GM12878 (cell line): ENCODE measurements around the gene ELOF1. TPM values are rescaled to one million over a fixed set of nuclear protein-coding genes. Genes with fewer than 3 reads are reported as not detected.
A peak's percentile ranks its signal among the peaks of the same experiment; 100 is the strongest.
"Not testable (repeated sequence)": the region's sequence is repeated elsewhere in the genome, so short reads cannot be mapped to it uniquely, and the experiment has no call there.

Source experiments
- ATAC-seq: fragments of 200-7000 bp; cut with Tn5 transposase; 3 replicates; pipeline ENCODE4 v1.9.1; 2020; ENCODE audit warnings: mild to moderate bottlenecking, moderate library complexity
- BruUV-seq: library from RNA; stranded (reverse); fragments of 400-500 nt; replicated peaks from 2 replicates; lab custom pipeline; 2021; lab: Mats Ljungman, UMichigan
- CTCF ChIA-PET: fragments of 300-600 bp; sonication (Branson Sonifier 250); formaldehyde crosslinking; extraction: SDS; loops from one replicate; lab custom pipeline; 2021; ENCODE audit warnings: inconsistent platforms; lab: Yijun Ruan, JAX
- POLR2A ChIA-PET: fragments of 350-600 bp; formaldehyde crosslinking; extraction: SDS; loops from one replicate; lab custom pipeline; 2021; ENCODE audit warnings: inconsistent platforms; lab: Charles Lee
- RAD21 ChIA-PET: fragments of 300-600 bp; sonication (Branson Sonifier 250); formaldehyde crosslinking; loops from one replicate; lab custom pipeline; 2023; ENCODE audit warnings: antibody characterized with exemption; ENCODE audit not compliant: unreplicated experiment; lab: Charles Lee
- SMC1A ChIA-PET: fragments of 300-600 bp; sonication (Branson Sonifier 250); formaldehyde crosslinking; loops from one replicate; lab custom pipeline; 2023; ENCODE audit not compliant: unreplicated experiment, uncharacterized antibody; lab: Charles Lee
- DNase-seq: peaks from one replicate; pipeline ENCODE4 v3.0.0-alpha.2; 2011; ENCODE audit warnings: low read depth, low spot score
- FAIRE-seq: peaks from 3 replicates; lab custom pipeline; 2011; peaks lifted over from hg19 to GRCh38; lab: Jason Lieb, UNC
- H2AFZ ChIP-seq: 2 replicates; pipeline ENCODE4 v1.6.0; 2011; ENCODE audit warnings: low read depth, low read length, control low read depth; ENCODE audit not compliant: control insufficient read depth
- H3K27ac ChIP-seq: 2 replicates; pipeline ENCODE4 v1.5.1; 2011; ENCODE audit warnings: control low read depth; ENCODE audit not compliant: control insufficient read depth, insufficient read depth
- H3K27me3 ChIP-seq, 2 experiments: replicated peaks in 1 of 2; 2 replicates each; pipeline versions ENCODE4 v1.6.0 to v1.6.1; 2011; ENCODE audit warnings: low read length in 1 of 2; ENCODE audit not compliant: control insufficient read depth in 2 of 2, insufficient read depth in 2 of 2
- H3K36me3 ChIP-seq, 2 experiments: 2 replicates each; pipeline ENCODE4 v1.5.1; 2011; ENCODE audit warnings: low read length in 1 of 2; ENCODE audit not compliant: control insufficient read depth in 2 of 2, insufficient read depth in 2 of 2
- H3K4me1 ChIP-seq: 2 replicates; pipeline ENCODE4 v1.6.1; 2011; ENCODE audit warnings: mild to moderate bottlenecking, low read length, moderate library complexity, mixed read lengths; ENCODE audit not compliant: control insufficient read depth, insufficient read depth
- H3K4me2 ChIP-seq: 2 replicates; pipeline ENCODE4 v1.6.0; 2011; ENCODE audit warnings: control low read depth; ENCODE audit not compliant: control insufficient read depth, insufficient read depth
- H3K4me3 ChIP-seq: fragments of 200-600 bp; sonication (generic); 2 replicates; pipeline ENCODE4 v1.5.1; 2016
- H3K79me2 ChIP-seq: 2 replicates; pipeline ENCODE4 v1.6.0; 2011; ENCODE audit warnings: low read length; ENCODE audit not compliant: control insufficient read depth, insufficient read depth
- H3K9ac ChIP-seq: 2 replicates; pipeline ENCODE4 v1.8.0; 2011; ENCODE audit warnings: low read length, control low read depth, mixed read lengths; ENCODE audit not compliant: control insufficient read depth, insufficient read depth
- H3K9me3 ChIP-seq: replicated peaks from 3 replicates; pipeline ENCODE4 v1.5.1; 2011; ENCODE audit warnings: mild to moderate bottlenecking, low read length; ENCODE audit not compliant: control insufficient read depth, insufficient read depth
- H4K20me1 ChIP-seq: 2 replicates; pipeline ENCODE4 v1.6.0; 2011; ENCODE audit not compliant: control insufficient read depth, insufficient read depth
- E2F8 ChIP-seq: fragments of 450-650 bp; IDR thresholded peaks from 2 replicates; pipeline ENCODE4 v1.6.1; 2018; ENCODE audit warnings: mild to moderate bottlenecking, low read depth, moderate library complexity; ENCODE audit not compliant: partially characterized antibody
- NR2C1 ChIP-seq: fragments of 450-650 bp; IDR thresholded peaks from 2 replicates; pipeline ENCODE4 v1.6.1; 2017; ENCODE audit warnings: antibody characterized with exemption, mild to moderate bottlenecking, moderate library complexity
- NR2F1 ChIP-seq: fragments of 450-650 bp; conservative IDR thresholded peaks from 2 replicates; pipeline ENCODE4 v1.6.1; 2017; ENCODE audit warnings: mild to moderate bottlenecking
- PKNOX1 ChIP-seq: fragments of 450-650 bp; IDR thresholded peaks from 2 replicates; pipeline ENCODE4 v1.6.1; 2016; ENCODE audit warnings: mild to moderate bottlenecking
- RCOR1 ChIP-seq: conservative IDR thresholded peaks from 2 replicates; pipeline ENCODE4 v1.6.1; 2012; ENCODE audit warnings: low read depth, low read length, improper control_type of control experiment
- STAT1 ChIP-seq: fragments of 450-650 bp; conservative IDR thresholded peaks from 2 replicates; pipeline ENCODE4 v1.6.1; 2014; ENCODE audit warnings: antibody characterized with exemption, mild to moderate bottlenecking
- WGBS: methylation state at CpG from one replicate; pipeline ENCODE4 v1.1.6; 2016; ENCODE audit warnings: low lambda C conversion rate; ENCODE audit not compliant: insufficient replicate concordance, insufficient coverage; ENCODE audit errors: missing lambda C conversion rate; 5-methylcytosine and 5-hydroxymethylcytosine counted together
- in situ Hi-C: fragments of 300-500 bp; cut with MboI; formaldehyde crosslinking; loops from 9 replicates; pipeline ENCODE4 v1.14.3; 2018; ENCODE audit warnings: mixed read lengths
- intact Hi-C: fragments of 100-400 bp; cut with micrococcal nuclease; formaldehyde crosslinking; loops from one replicate; pipeline ENCODE4 v1.14.2; 2022; ENCODE audit not compliant: unreplicated experiment
- polyA plus RNA-seq, 11 experiments: library from polyadenylated mRNA; depleted of rRNA in 4 of 11; unstranded in 6 of 11; stranded (reverse) in 5 of 11; fragments of >200 nt; fragmentation: Nextera tagmentation in 4 of 11; fragmentation: Illumina TruSeq in 1 of 11; extraction: Ambion mirVana in 4 of 11; extraction: Trizol in 1 of 11; gene quantifications; 1 replicate in 1 of 11; 2 replicates in 10 of 11; pipeline versions ENCODE4 v1.2.1 to v1.2.3, GENCODE V29; 2011 to 2016; ENCODE audit warnings: inconsistent platforms in 2 of 11, missing spikeins in 2 of 11, low read depth in 1 of 11
- total RNA-seq, 4 experiments: library from RNA; depleted of rRNA in 3 of 4; stranded (reverse); fragments of >200 nt in 3 of 4; fragmentation: Illumina TruSeq in 1 of 4; extraction: Trizol in 1 of 4; gene quantifications; 2 replicates each; pipeline versions ENCODE4 v1.2.1 to v1.2.3, GENCODE V29; 2013 to 2021

ELOF1 gene
- total and polyA plus RNA-seq, 10 of the 15 experiments (the other 5 are each of a cell fraction or from before 2014, with no cell fraction given) = 11.7 to 124 (median 92.9) TPM

- TF ChIP-seq E2F8 (no peak), RCOR1 (no peak), STAT1 (no peak), PKNOX1 (peak; percentile 60; the same call in 1 of the 2 replicates), NR2C1 (no peak)
Observed at GRCh38 chr19:11574689-11575088, 15.7 kb upstream of the ELOF1 start (continued).

GRCh38 chr19:11573763-11574162, 14.7 kb upstream of the ELOF1 start:
- H3K4me3 ChIP-seq, DNase-seq, in situ Hi-C loops, H3K36me3 ChIP-seq: not testable (repeated sequence)
- peaks cover 28% of the 10 kb centered on the region for H3K4me1 ChIP-seq
- RAD21 ChIA-PET = interaction anchor here (0.9 to 1.3 kb wide), 3 partner anchors 10 to 13 kb away, joined by 3 to 6 read pairs (median 3); no protein-coding TSS in a partner anchor
- TF ChIP-seq NR2F1 = 0 out of 2 replicates have a peak, but pooled peaks have one; percentile 1
- TF ChIP-seq, all 136 proteins: peak for 1; not testable (repeated sequence) for 135
- H4K20me1 ChIP-seq, FAIRE-seq, H2AFZ ChIP-seq, H3K4me2 ChIP-seq, H3K9ac ChIP-seq, H3K27me3 ChIP-seq, H3K9me3 ChIP-seq, BruUV-seq, H3K79me2 ChIP-seq, ATAC-seq, H3K27ac ChIP-seq, intact Hi-C loops: not testable (repeated sequence)
- ChIA-PET CTCF (interaction anchor here (0.6 to 1.8 kb wide), 4 partner anchors 11 to 1066 kb away, joined by 3 to 5 read pairs (median 4); no protein-coding TSS in a partner anchor), POLR2A (interaction anchor here (1.0 to 2.0 kb wide), 3 partner anchors 9 to 24 kb away, joined by 3 to 7 read pairs (median 6); partner anchors contain the start of gene ELOF1), SMC1A (interaction anchor here (1.2 to 2.2 kb wide), 2 partner anchors 14 to 19 kb away, joined by 6 to 9 read pairs; no protein-coding TSS in a partner anchor)
- 84% methylated on average over 4 of the region's 4 CpGs for WGBS
